ENCODE results near the gene CHRNG.

Gene CHRNG

DNA sequence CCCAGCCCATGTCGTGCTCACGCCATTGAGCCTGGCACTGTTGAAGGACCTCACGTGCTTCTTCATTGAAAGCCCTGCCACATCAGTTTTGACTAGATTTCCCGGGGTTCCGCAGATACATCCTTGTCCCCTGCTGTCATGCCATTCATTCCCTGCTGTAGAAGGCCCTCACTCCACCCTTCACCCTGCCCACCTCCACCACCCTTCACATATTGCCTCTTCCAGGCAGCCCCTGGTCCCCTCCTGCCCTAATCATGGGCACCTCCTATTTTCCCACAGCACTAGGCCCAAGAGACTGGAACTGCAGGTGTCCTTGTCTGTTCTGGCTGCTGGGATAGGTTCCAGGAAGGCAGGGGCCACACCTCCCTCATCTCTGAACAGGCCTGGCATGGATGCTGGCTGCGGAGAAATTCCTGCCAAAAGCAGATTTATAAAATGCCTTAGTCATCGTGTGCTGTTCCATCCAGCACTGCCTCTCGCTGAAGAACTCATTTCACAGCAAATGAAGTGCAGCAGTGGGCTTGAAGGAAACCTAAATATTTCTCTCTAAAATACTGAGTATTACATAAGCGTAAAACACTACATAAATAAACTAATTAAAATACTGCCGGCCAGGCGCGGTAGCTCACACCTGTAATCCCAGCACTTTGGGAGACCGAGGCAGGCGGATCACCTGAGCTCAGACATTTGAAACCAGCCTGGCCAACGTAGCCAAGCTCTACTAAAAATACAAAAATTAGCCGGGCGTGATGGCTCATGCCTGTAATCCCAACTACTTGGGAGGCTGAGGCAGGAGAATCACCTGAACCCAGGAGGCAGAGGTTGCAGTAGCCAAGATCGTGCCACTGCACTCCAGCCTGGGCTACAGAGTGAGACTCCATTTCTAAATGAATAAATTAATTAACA, 49.4 kb downstream of the CHRNG start:
- no peaks in the 10 kb centered on the region for H3K9me3 ChIP-seq (ENCODE audit: low read length)
- peaks cover 19% of the 10 kb centered on the region for H3K4me1 ChIP-seq (ENCODE audit: insufficient read depth, low read length)
- no peaks in the 10 kb centered on the region for H3K36me3 ChIP-seq (ENCODE audit: insufficient read depth, low read length)
- H3K27me3 ChIP-seq (ENCODE audit: control insufficient read depth in 1 of 2, insufficient read depth in 2 of 2, low read length in 2 of 2) = no peaks in the 10 kb centered on the region
- H3K4me3 ChIP-seq (ENCODE audit: low read depth in 1 of 2, low read length in 2 of 2) = peak overlapping the region in 1 of 2 donors; percentile 26
- H3K9ac ChIP-seq (ENCODE audit: low read length) = no peak overlapping the region
- no peak overlapping the region for H3K27ac ChIP-seq (ENCODE audit: low read depth, low read length)

DNA sequence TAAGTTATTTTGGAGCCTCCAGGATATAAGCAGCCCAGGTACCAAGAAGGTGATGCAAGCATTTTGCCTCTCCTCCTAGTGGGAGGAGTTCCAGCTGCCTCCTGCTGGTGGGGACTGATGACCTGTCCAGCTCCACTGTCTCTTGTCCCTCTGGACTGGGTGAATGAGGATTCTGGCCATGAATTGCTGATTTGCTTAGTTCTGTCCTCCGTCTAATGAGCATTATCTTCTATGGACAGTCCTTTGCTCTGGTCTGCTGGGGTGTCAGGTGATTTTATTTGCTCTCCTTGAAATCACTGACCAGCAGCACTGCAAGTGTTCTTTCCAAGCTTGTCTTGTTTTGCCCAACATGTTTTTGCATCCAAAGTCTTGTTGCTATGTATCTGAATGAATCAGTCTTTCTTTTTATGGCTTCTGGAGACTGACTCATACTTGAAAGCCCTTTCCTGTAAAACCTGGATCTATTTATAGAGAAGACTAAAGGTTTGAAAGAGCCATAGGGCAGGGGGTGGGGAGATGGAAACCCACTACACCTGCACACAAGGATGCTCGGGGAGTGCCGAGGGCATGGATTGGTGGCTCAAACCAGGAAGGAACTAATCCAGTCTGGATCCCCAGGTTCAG, 53.4 kb downstream of the CHRNG start:
- Histone ChIP-seq H3K9ac (ENCODE audit: low read length) (no peak overlapping the region), H3K27me3 (ENCODE audit: control insufficient read depth in 1 of 2, insufficient read depth in 2 of 2, low read length in 2 of 2) (no peaks in the 10 kb centered on the region), H3K4me3 (ENCODE audit: low read depth in 1 of 2, low read length in 2 of 2) (no peak overlapping the region), H3K27ac (ENCODE audit: low read depth, low read length) (no peak overlapping the region), H3K36me3 (ENCODE audit: insufficient read depth, low read length) (no peaks in the 10 kb centered on the region), H3K4me1 (ENCODE audit: insufficient read depth, low read length) (peaks cover 19% of the 10 kb centered on the region), H3K9me3 (ENCODE audit: low read length) (no peaks in the 10 kb centered on the region)

GRCh38 chr2:232593982-232594381, 54.5 kb downstream of the CHRNG start:
- H3K4me1 ChIP-seq (ENCODE audit: insufficient read depth, low read length) = peaks cover 15% of the 10 kb centered on the region
- H3K9me3 ChIP-seq (ENCODE audit: low read length) = no peaks in the 10 kb centered on the region
- H3K27me3 ChIP-seq (ENCODE audit: control insufficient read depth in 1 of 2, insufficient read depth in 2 of 2, low read length in 2 of 2) = no peaks in the 10 kb centered on the region
- no peak overlapping the region for H3K27ac ChIP-seq (ENCODE audit: low read depth, low read length)
- no peaks in the 10 kb centered on the region for H3K36me3 ChIP-seq (ENCODE audit: insufficient read depth, low read length)
- no peak overlapping the region for H3K9ac ChIP-seq (ENCODE audit: low read length)
- no peak overlapping the region for H3K4me3 ChIP-seq (ENCODE audit: low read depth in 1 of 2, low read length in 2 of 2)
